Urinary bladder (tissue), 4 donors: Measurements from ENCODE around the gene CDK11A. TPM values are rescaled to one million over a fixed set of nuclear protein-coding genes. Genes with fewer than 3 reads are reported as not detected.
"Not testable (repeated sequence)": the region's sequence is repeated elsewhere in the genome, so short reads cannot be mapped to it uniquely, and the experiment has no call there.

Source experiments
- DNase-seq: peaks from one replicate; pipeline ENCODE4 v3.0.0-alpha.2; 2015; ENCODE audit errors: extremely low spot score
- H3K27ac ChIP-seq: one replicate; pipeline ENCODE4 v1.5.1; 2013; ENCODE audit warnings: low read depth, mild to moderate bottlenecking, moderate library complexity
- H3K36me3 ChIP-seq: one replicate; pipeline ENCODE4 v1.6.1; 2013; ENCODE audit warnings: mild to moderate bottlenecking, moderate library complexity; ENCODE audit not compliant: insufficient read depth
- H3K4me1 ChIP-seq: one replicate; pipeline ENCODE4 v1.6.1; 2013; ENCODE audit warnings: mild to moderate bottlenecking, moderate library complexity; ENCODE audit not compliant: insufficient read depth
- H3K4me3 ChIP-seq: one replicate; pipeline ENCODE4 v1.5.1; 2013; ENCODE audit warnings: low read depth, low read length
- WGBS: extraction: QIAGEN DNeasy Blood & Tissue Kit; methylation state at CpG from one replicate; pipeline ENCODE4 v1.1.7; 2013; 5-methylcytosine and 5-hydroxymethylcytosine counted together
- polyA plus RNA-seq: library from polyadenylated mRNA; stranded (reverse); fragments of 200-250 nt; gene quantifications from one replicate; pipeline ENCODE4 v1.2.3, GENCODE V29; 2013
- total RNA-seq: library from RNA; depleted of rRNA; stranded (reverse); fragments of >200 nt; gene quantifications from one replicate; pipeline ENCODE4 v1.2.3, GENCODE V29; 2014
- donor health status: healthy with polysubstance abuse.
- donor health status: healthy.

Gene CDK11A
- total and polyA plus RNA-seq, 2 donors: 15.2 to 20.2 TPM

- H3K4me1 ChIP-seq, H3K4me3 ChIP-seq, H3K36me3 ChIP-seq, DNase-seq: not testable (repeated sequence)
- H3K27ac ChIP-seq: peak overlapping the region; percentile 50
- no CpG with 5 or more reads among the region's 35 CpGs for WGBS
These were observed 22.4 kb upstream of the CDK11A start for GRCh38 chr1:1746566-1746909.

GRCh38 chr1:1745651-1746565, 21.8 kb upstream of the CDK11A start:
- peak; percentile 60 for DNase-seq
- Histone ChIP-seq H3K4me3 (peak overlapping the region; percentile 6), H3K27ac (peak overlapping the region; percentile 74)
- not testable (repeated sequence) for H3K4me1 ChIP-seq, H3K36me3 ChIP-seq
- under 1% methylated on average over 63 of the region's 101 CpGs for WGBS

GRCh38 chr1:1742529-1742928, 18.4 kb upstream of the CDK11A start:
- WGBS: 85% methylated on average over 11 of the region's 11 CpGs
- H3K4me1 ChIP-seq, H3K36me3 ChIP-seq, H3K27ac ChIP-seq, H3K4me3 ChIP-seq, DNase-seq: not testable (repeated sequence)

- not testable (repeated sequence) for DNase-seq, H3K27ac ChIP-seq, H3K36me3 ChIP-seq, H3K4me3 ChIP-seq, H3K4me1 ChIP-seq
- WGBS: 56% methylated on average over 11 of the region's 12 CpGs
These were observed 16.9 kb upstream of the CDK11A start for GRCh38 chr1:1741013-1741412.

- not testable (repeated sequence) for H3K36me3 ChIP-seq, H3K4me1 ChIP-seq, H3K4me3 ChIP-seq, H3K27ac ChIP-seq, DNase-seq
- 87% methylated on average over 11 of the region's 22 CpGs for WGBS
These were observed 14.7 kb upstream of the CDK11A start for GRCh38 chr1:1738799-1739337.

GRCh38 chr1:1737675-1738590, 13.8 kb upstream of the CDK11A start:
- DNase-seq, H3K36me3 ChIP-seq, H3K27ac ChIP-seq, H3K4me3 ChIP-seq, H3K4me1 ChIP-seq: not testable (repeated sequence)
- 92% methylated on average over 20 of the region's 44 CpGs for WGBS

GRCh38 chr1:1732381-1732780, 8.2 kb upstream of the CDK11A start:
- H3K4me3 ChIP-seq: no peak overlapping the region
- H3K27ac ChIP-seq: no peak overlapping the region
- peaks cover 2% of the 10 kb centered on the region for H3K36me3 ChIP-seq
- DNase-seq: no peak
- H3K4me1 ChIP-seq: no peaks in the 10 kb centered on the region
- 91% methylated on average over 17 of the region's 17 CpGs for WGBS

GRCh38 chr1:1730870-1731269, 6.7 kb upstream of the CDK11A start:
- H3K4me3 ChIP-seq: no peak overlapping the region
- DNase-seq: no peak
- H3K36me3 ChIP-seq: peaks cover 2% of the 10 kb centered on the region
- WGBS: 92% methylated on average over 17 of the region's 17 CpGs
- no peak overlapping the region for H3K27ac ChIP-seq
- H3K4me1 ChIP-seq: no peaks in the 10 kb centered on the region

- WGBS: no CpG with 5 or more reads among the region's 13 CpGs
- not testable (repeated sequence) for H3K36me3 ChIP-seq, H3K4me3 ChIP-seq, H3K27ac ChIP-seq, DNase-seq, H3K4me1 ChIP-seq
These were observed 6.1 kb upstream of the CDK11A start for GRCh38 chr1:1730230-1730629.

- H3K36me3 ChIP-seq, H3K4me1 ChIP-seq, DNase-seq, H3K27ac ChIP-seq, H3K4me3 ChIP-seq: not testable (repeated sequence)
- 92% methylated on average over 12 of the region's 18 CpGs for WGBS
These were observed 5.1 kb upstream of the CDK11A start for GRCh38 chr1:1729116-1729816.

- not testable (repeated sequence) for H3K27ac ChIP-seq, H3K4me3 ChIP-seq, DNase-seq, H3K36me3 ChIP-seq, H3K4me1 ChIP-seq
- 66% methylated on average over 12 of the region's 14 CpGs for WGBS
These were observed 4.3 kb upstream of the CDK11A start for GRCh38 chr1:1728308-1729005.

- H3K27ac ChIP-seq, H3K36me3 ChIP-seq, H3K4me3 ChIP-seq, H3K4me1 ChIP-seq, DNase-seq: not testable (repeated sequence)
- WGBS: 87% methylated on average over 11 of the region's 12 CpGs
These were observed 3.0 kb upstream of the CDK11A start for GRCh38 chr1:1727131-1727651.
